Suprapubic skin (tissue), 4 donors: ENCODE data around the gene RUFY4. TPM values are rescaled to one million over a fixed set of nuclear protein-coding genes. Genes with fewer than 3 reads are reported as not detected.

Source experiments
- DNase-seq, 2 donors: peaks; one replicate each; pipeline ENCODE4 v3.0.0-alpha.2; 2019; ENCODE audit warnings: low spot score in 2 of 2
- H3K27ac ChIP-seq: fragments of 200-600 bp; sonication (generic); one replicate; pipeline ENCODE4 v1.5.1; 2019
- H3K27me3 ChIP-seq: fragments of 200-600 bp; sonication (generic); one replicate; pipeline ENCODE4 v1.5.1; 2019
- H3K36me3 ChIP-seq: fragments of 200-600 bp; sonication (generic); one replicate; pipeline ENCODE4 v1.5.1; 2019
- H3K4me1 ChIP-seq: fragments of 200-600 bp; sonication (generic); one replicate; pipeline ENCODE4 v1.5.1; 2019
- H3K4me3 ChIP-seq: fragments of 200-600 bp; sonication (generic); one replicate; pipeline ENCODE4 v1.5.1; 2019; ENCODE audit warnings: mild to moderate bottlenecking
- H3K9me3 ChIP-seq: fragments of 200-600 bp; sonication (generic); one replicate; pipeline ENCODE4 v1.5.1; 2019
- EP300 ChIP-seq: sonication (generic); formaldehyde crosslinking; IDR thresholded peaks from one replicate; pipeline ENCODE4 v1.6.1; 2017; ENCODE audit warnings: antibody characterized with exemption
- POLR2A ChIP-seq, 2 donors: fragments of 450-650 bp; IDR thresholded peaks; one replicate each; pipeline ENCODE4 v1.6.1; 2017; ENCODE audit warnings: antibody characterized with exemption in 2 of 2, mild to moderate bottlenecking in 2 of 2, moderate library complexity in 2 of 2
- POLR2AphosphoS5 ChIP-seq, 3 donors: sonication (generic); formaldehyde crosslinking; IDR thresholded peaks; one replicate each; pipeline ENCODE4 v1.6.1; 2017; ENCODE audit warnings: antibody characterized with exemption in 3 of 3
- WGBS: methylation state at CpG from one replicate; pipeline ENCODE4 v1.1.5; 2018; 5-methylcytosine and 5-hydroxymethylcytosine counted together
- total RNA-seq, 4 donors: library from RNA; depleted of rRNA; stranded (reverse); fragments of >200 nt; gene quantifications; one replicate each; pipeline ENCODE4 v1.1.0, GENCODE V29; 2016
- TF ChIP-seq, protein P1 (sequence below), 2 donors: fragments of 200-600 bp in 1 of 2; fragments of 450-650 bp in 1 of 2; sonication (generic) in 1 of 2; IDR thresholded peaks; one replicate each; pipeline ENCODE4 v1.5.1; 2016 to 2019; ENCODE audit warnings: antibody characterized with exemption in 2 of 2, mild to moderate bottlenecking in 1 of 2, moderate library complexity in 1 of 2

Gene RUFY4
- total RNA-seq, 4 donors from 2014 or later: not detected

GRCh38 chr2:218072002-218072401, 2.9 kb downstream of the RUFY4 start:
- H3K4me1 ChIP-seq: peaks cover 8% of the 10 kb centered on the region
- no peak overlapping the region for H3K4me3 ChIP-seq
- no peaks in the 10 kb centered on the region for H3K36me3 ChIP-seq
- no peak for DNase-seq
- no peak overlapping the region for H3K27ac ChIP-seq
- peaks cover 17% of the 10 kb centered on the region for H3K27me3 ChIP-seq
- no peaks in the 10 kb centered on the region for H3K9me3 ChIP-seq
- TF ChIP-seq, protein P1, sequence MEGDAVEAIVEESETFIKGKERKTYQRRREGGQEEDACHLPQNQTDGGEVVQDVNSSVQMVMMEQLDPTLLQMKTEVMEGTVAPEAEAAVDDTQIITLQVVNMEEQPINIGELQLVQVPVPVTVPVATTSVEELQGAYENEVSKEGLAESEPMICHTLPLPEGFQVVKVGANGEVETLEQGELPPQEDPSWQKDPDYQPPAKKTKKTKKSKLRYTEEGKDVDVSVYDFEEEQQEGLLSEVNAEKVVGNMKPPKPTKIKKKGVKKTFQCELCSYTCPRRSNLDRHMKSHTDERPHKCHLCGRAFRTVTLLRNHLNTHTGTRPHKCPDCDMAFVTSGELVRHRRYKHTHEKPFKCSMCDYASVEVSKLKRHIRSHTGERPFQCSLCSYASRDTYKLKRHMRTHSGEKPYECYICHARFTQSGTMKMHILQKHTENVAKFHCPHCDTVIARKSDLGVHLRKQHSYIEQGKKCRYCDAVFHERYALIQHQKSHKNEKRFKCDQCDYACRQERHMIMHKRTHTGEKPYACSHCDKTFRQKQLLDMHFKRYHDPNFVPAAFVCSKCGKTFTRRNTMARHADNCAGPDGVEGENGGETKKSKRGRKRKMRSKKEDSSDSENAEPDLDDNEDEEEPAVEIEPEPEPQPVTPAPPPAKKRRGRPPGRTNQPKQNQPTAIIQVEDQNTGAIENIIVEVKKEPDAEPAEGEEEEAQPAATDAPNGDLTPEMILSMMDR (IDR thresholded peaks at IDR 0.05): no peak
- TF ChIP-seq EP300 (no peak), POLR2A (IDR thresholded peaks at IDR 0.05) (no peak), POLR2AphosphoS5 (IDR thresholded peaks at IDR 0.05) (no peak)
- WGBS: 88% methylated on average over 2 of the region's 3 CpGs

DNA sequence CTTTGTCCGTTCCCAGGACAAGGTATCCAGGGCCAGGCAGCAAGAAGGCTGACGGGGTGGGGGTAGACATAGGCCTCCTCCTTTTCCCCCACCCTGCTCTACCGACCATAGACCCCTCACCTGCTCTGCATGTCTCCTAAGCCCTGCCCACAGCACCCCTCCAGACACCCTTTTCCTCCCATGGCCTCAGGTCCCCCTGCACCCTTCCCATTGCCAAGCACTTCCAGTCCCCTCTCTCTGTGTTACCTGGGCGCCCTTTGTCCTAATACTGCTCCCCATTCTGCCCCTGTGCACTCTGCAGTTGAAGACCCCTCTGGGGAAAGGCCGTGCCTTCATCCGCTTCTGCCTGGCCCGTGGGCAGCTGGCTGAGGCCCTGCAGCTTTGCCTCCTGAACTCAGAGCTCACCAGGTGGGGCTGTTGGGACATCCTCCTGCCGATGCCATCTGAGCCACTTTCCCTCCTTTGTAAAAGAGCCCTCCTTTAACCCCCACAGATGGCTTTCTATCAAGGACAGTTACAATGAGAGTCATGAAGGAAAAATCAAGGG, 3.5 kb downstream of the RUFY4 start:
- H3K9me3 ChIP-seq: no peaks in the 10 kb centered on the region
- no peak for TF ChIP-seq POLR2A (IDR thresholded peaks at IDR 0.05)
- no peaks in the 10 kb centered on the region for H3K36me3 ChIP-seq
- H3K27me3 ChIP-seq: peaks cover 12% of the 10 kb centered on the region
- no peak for DNase-seq
- H3K4me1 ChIP-seq: peaks cover 8% of the 10 kb centered on the region
- H3K4me3 ChIP-seq: no peak overlapping the region
- no peak overlapping the region for H3K27ac ChIP-seq
- WGBS: 92% methylated on average over 8 of the region's 8 CpGs

DNA sequence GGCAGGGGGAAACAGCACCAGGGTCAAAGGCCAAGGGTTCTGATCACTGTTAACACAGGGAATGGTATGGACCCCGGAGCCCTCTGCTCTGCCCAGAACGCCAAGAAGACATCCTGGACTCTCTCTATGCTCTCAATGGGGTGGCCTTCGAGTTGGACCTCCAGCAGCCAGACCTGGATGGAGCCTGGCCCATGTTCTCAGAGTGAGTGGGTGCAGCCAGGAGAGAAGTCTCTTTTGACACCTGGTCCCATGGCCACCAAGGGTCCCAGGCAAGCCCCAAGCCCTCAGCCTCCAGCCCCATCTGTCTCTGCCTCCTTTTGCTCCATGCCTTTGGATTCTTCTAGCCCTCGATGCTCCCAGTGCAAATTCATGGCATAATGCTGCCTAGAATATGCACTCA, 4.1 kb downstream of the RUFY4 start:
- no peak overlapping the region for H3K4me3 ChIP-seq
- H3K4me1 ChIP-seq: peaks cover 8% of the 10 kb centered on the region
- no peak for DNase-seq
- peaks cover 7% of the 10 kb centered on the region for H3K27me3 ChIP-seq
- H3K9me3 ChIP-seq: no peaks in the 10 kb centered on the region
- TF ChIP-seq, protein P1 (IDR thresholded peaks at IDR 0.05): no peak
- TF ChIP-seq EP300 (no peak), POLR2A (IDR thresholded peaks at IDR 0.05) (no peak), POLR2AphosphoS5 (IDR thresholded peaks at IDR 0.05) (no peak)
- WGBS: 73% methylated on average over 4 of the region's 4 CpGs
- no peaks in the 10 kb centered on the region for H3K36me3 ChIP-seq
- no peak overlapping the region for H3K27ac ChIP-seq

DNA sequence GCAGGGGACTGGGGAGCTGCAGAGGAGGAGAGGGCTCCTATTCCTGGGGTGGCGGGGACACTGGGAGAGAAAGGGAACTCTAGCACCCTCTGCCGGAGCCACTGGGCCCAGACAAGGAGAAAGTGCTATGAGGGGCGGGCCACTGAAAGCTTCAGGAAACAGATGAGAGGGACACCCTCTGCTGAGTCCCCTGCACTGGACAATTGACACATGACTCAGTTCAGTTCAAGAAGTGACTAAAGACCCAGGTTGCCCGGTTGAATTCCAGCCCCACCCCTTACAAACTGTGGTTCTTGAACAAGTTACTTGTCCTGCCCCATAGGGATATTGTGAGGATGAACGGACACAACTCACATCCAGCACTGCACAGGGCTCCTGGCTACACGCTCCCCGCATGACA, 5.0 kb downstream of the RUFY4 start:
- Histone ChIP-seq H3K4me3 (no peak overlapping the region), H3K9me3 (no peaks in the 10 kb centered on the region), H3K27me3 (peaks cover 3% of the 10 kb centered on the region), H3K27ac (no peak overlapping the region), H3K36me3 (no peaks in the 10 kb centered on the region), H3K4me1 (peaks cover 2% of the 10 kb centered on the region)
- DNase-seq: no peak
- 78% methylated on average over 7 of the region's 7 CpGs for WGBS
- TF ChIP-seq, protein P1 (IDR thresholded peaks at IDR 0.05): peak in 1 of 2 donors; percentile 17
- TF ChIP-seq EP300: no peak

- DNase-seq: no peak
- TF ChIP-seq EP300: no peak
- TF ChIP-seq POLR2AphosphoS5 (IDR thresholded peaks at IDR 0.05): no peak
- TF ChIP-seq, protein P1 (IDR thresholded peaks at IDR 0.05): no peak
- no peak for TF ChIP-seq POLR2A (IDR thresholded peaks at IDR 0.05)
- Histone ChIP-seq H3K4me3 (no peak overlapping the region), H3K27ac (no peak overlapping the region), H3K9me3 (no peaks in the 10 kb centered on the region), H3K27me3 (peaks cover 3% of the 10 kb centered on the region), H3K4me1 (no peaks in the 10 kb centered on the region), H3K36me3 (no peaks in the 10 kb centered on the region)
- WGBS: 85% methylated on average over 6 of the region's 10 CpGs
Observed at GRCh38 chr2:218075975-218076811, 7.1 kb downstream of the RUFY4 start.
